HG03025 (cell line): ENCODE data around the gene PDE7B.

Source experiments
- ATAC-seq: cut with Tn5 transposase; IDR thresholded peaks from one replicate; pipeline ENCODE4 v1.9.1; 2021; ENCODE audit warnings: mild to moderate bottlenecking, moderate library complexity; ENCODE audit not compliant: unreplicated experiment, low FRiP score

The PDE7B gene

GRCh38 chr6:135883536-135883935 is 32.0 kb downstream of the PDE7B start:
- no peak for ATAC-seq

DNA sequence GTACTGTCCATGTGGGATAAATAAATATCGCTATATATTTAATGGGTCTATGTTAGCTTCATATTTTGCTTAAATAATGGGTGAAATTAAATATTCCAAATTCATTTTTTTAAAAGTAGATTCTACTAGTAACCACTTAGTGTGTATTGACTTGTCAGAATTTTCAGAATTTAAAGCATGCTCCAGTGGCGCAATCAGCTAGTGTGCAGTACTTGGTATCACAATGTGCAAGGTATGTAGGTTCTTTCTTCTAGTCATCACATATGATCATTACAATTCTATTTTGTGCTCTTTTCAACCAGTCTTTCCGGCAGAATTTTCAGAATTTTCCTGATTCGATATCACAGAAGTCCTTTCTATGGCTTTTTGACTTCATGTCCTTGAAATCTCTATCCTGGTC is 32.6 kb downstream of the PDE7B start:
- no peak for ATAC-seq

DNA sequence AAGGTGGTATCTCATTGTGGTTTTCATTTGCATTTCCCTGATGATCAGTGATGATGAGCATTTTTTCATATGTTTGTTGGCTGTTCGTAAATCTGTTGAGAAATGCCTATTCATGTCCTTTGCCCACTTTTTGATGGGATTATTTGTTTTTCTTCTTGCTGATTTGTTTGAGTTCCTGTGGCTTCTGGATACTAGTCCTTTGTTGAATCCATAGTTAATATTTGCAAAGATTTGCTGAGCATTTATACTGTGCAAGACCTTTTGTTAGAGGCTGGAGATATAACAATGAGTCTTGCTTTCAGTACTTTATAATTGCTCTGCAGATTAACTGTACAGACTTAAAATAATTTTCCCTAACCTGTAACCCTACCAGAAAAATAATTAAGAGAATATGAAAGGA is 35.6 kb downstream of the PDE7B start:
- no peak for ATAC-seq

- no peak for ATAC-seq
Measured at GRCh38 chr6:135888818-135889217, 37.3 kb downstream of the PDE7B start.

- no peak for ATAC-seq
Measured at GRCh38 chr6:135890876-135891275, 39.4 kb downstream of the PDE7B start.

DNA sequence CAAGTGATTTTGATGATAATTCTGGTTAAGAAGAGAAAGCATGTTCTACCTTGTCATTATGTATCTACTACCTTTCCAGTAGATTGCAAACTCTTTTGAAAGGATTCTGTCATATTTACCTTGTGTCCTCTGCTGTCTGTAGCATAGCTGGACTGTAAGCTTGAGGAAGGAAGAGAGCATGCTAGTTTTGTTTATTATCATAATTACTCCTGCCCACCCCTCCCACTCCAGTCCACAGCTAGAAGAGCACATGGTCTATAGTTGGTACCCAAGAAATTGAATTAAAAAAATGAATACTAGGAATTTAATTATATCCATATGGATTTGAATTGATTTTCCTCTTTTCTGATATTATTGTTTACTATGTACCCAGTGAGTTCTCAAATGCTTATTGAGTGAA is 40.2 kb downstream of the PDE7B start:
- no peak for ATAC-seq

DNA sequence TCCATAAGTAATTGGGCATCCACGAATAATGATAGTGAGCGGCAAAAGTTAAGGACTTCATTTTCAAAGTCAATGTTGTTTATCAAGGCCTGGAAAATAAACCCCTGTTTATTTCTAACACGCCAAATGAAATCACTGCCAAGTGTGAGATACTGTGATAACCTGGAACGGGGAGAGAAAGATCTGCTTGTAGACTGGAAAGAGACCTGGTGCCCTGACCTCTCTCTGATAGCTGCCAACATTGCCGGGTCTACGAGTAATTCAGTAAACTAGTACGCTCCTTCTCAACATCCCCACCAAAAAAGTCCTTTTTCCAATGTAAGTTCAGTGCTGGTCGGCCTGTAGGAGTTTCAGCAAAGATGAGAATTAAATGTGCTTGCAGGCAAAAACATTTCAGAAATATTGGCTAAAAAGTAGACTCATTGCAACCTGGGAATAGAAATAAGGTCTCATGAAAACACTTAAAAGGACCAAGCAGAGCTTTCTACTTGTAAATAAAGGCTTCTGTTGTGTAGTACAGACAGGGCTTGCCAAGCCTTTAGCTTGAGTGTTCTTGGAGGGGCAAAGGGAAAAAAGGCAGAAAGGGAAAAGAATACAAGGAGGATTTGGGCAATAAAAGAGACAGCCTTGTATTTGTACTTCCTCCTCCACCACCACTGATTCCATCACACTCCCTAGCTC is 43.9 kb downstream of the PDE7B start:
- no peak for ATAC-seq

GRCh38 chr6:135897087-135897486 is 45.6 kb downstream of the PDE7B start:
- ATAC-seq = no peak

- ATAC-seq = no peak
Measured at GRCh38 chr6:135901774-135902524, 50.4 kb downstream of the PDE7B start.

DNA sequence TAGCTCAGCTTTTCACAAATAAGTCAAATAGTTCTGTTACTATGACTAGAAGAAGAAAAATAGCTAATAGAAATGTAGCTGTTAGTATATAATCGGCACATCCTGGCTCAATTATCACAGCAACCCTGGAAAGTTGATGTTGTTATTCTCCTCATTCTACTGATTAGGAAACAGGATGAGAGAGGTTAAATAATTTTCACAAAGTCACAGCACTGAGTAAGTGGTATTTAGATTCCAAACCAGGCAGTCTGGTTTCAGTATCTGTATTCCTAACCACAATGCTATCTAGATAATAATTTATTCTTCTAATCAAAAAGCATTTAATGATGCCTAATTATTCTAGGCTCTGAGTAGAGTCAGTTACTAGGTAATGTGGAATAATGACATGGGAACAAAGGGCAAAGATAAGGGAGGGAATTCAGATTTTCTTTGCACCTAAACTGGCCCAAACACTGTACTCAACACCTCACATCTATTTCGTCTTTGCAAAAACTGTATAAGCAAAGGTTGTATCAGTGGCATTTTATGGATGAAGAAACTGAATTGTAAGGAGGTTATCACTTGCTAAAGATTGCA is 51.3 kb downstream of the PDE7B start:
- no peak for ATAC-seq

DNA sequence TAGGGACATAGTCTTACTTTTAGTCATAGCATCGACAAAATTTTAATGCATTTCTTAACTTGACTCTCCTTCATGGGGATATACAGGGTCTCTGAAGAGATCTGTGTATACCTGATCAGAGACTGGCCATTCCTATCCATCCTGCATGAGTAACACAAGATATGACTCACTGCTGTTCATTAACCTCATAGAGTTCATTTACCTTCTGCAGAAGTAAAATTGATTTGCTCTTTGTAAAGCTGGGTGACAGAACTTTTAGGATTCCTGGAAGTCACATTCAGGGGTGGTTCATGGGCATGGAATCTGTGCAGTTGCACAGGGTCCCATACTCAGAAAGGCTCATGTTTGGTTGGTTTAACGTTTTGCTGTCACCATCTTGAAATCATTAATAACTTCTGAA is 53.2 kb downstream of the PDE7B start:
- ATAC-seq = no peak

GRCh38 chr6:135905604-135906300 is 54.3 kb downstream of the PDE7B start:
- no peak for ATAC-seq

- ATAC-seq = no peak
Measured at GRCh38 chr6:135906542-135906941, 55.0 kb downstream of the PDE7B start.

DNA sequence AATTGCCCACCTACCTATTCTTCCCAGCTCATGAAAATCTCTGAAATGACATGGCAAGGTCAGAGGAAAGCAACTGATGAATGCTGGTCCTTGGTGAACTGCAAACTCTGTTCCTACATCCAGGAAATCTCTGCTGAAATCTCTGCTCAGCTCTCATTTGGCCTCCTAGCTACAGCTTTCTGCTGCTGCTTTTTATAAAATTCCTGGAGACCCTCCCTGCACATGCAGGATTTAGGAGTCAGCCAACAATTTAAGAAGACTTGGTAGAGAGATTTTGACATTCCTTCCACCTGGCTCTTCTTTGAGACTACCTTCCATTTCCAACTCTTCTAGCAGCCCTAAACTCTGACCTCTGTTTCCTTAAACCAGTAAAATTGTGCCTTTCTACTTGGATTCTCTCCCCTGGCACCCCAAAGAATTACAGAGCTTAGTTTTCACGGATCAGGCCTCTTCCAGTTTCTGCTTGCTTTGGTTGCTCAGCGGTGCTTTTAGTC is 55.5 kb downstream of the PDE7B start:
- no peak for ATAC-seq

DNA sequence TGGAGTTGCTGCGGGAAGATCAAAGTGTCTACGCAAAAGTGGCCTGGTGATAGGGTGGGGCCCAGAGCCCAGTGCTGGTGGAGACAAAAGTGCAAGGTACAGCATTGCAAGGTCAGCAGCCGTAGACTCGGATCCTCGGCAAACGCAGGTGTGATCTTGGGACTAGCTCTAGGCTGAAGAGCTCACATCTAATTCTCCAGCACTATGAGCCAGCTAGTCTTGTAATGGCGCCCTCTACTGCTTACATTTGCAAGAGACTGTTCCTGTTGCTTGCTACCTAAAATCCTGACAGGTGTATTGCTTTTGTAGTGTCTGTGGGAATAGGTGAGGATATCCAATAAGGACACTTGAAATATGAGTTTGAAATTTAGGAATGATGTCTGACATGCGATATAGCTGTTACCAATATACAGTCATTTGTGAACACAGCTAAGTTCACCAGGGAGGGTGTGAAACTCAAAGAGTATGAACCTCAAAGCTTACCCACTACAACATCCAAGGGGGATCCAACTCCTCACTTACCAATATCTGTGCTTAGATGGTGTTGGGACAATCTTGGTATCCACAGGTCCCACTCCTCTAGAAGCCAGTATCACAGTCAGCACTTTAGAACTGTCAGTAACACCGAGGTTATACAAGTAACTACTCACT is 58.4 kb downstream of the PDE7B start:
- no peak for ATAC-seq

DNA sequence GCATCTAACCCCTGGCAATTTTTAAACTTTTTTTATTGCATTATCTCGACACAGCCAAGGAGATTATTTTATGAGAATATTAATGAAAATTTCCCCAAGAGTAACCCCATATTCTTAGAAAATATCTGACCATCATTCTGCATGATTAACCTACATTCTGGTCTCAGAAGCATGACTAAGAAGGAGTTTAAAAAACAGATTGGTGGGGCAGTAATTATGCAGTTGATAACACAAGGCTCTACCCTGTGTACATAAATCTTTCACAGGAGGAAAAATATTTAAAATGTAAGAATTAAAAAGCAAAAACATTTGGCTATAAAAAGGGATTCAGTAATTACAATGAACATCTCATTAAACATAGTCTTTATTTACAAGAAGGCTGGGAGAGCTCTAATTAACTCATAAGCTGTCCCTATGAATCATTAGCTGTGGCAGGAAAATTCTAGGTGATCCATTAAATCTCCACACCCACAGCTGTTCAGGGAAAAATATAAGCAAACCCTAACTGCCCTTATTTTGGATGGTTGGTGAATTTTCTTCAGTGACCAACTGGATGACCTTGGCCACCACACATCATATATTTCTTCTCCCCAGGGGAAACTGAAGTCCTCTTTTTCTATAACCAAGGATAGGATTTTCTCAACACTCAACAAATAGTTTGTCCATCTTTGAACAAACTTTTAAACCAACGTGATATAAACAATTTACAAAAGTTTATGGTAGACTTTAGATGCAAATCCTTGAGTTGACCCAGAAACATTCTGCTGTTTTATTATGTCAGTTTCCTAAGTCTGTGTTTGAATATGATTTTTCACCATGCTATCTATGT is 59.5 kb downstream of the PDE7B start:
- no peak for ATAC-seq

GRCh38 chr6:135913785-135914184 is 62.3 kb downstream of the PDE7B start:
- no peak for ATAC-seq

GRCh38 chr6:135919026-135919425 is 67.5 kb downstream of the PDE7B start:
- no peak for ATAC-seq

DNA sequence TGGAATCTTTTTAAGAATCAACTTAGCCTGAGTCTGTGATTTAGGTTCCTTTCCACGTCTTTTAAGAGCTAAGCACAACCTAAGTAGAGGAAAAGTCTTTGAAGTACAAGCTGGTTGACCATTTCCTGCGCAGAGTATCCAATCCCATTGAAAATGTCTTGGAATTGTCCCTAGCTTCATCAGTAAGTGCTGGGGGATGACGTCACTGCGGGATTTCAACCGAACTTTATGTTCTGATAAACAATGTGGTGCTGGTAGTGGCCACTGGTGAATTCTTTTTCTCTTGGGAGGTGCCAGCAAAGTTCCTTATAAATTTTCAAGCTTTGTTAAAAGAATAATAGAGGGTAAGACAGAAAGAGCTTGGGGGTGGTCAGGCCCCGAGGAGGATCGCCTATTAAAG is 69.2 kb downstream of the PDE7B start:
- ATAC-seq = no peak

GRCh38 chr6:135921188-135921587 is 69.7 kb downstream of the PDE7B start:
- no peak for ATAC-seq
